GM10266 (cell line): ENCODE measurements around the gene INAVA.

ENCODE experiments used
- DNase-seq: peaks from one replicate; pipeline ENCODE4 v3.0.0; 2012; ENCODE audit errors: extremely low spot score
- CTCF ChIP-seq: IDR thresholded peaks from 2 replicates; pipeline ENCODE4 v1.5.1; 2012; ENCODE audit warnings: mild to moderate bottlenecking, low read depth; ENCODE audit not compliant: control insufficient read depth, insufficient read depth; ENCODE audit errors: missing control alignments

Gene INAVA

GRCh38 chr1:200912737-200913407 is 18.2 kb downstream of the INAVA start:
- no peak for DNase-seq
- no peak for TF ChIP-seq CTCF

- TF ChIP-seq CTCF: peak; percentile 8
- peak; percentile 24 for DNase-seq
Measured at GRCh38 chr1:200916152-200916551, 21.5 kb downstream of the INAVA start.

GRCh38 chr1:200916681-200917080 is 22.0 kb downstream of the INAVA start:
- no peak for TF ChIP-seq CTCF

GRCh38 chr1:200917291-200917817 is 22.7 kb downstream of the INAVA start:
- no peak for TF ChIP-seq CTCF
- peak; percentile 12 for DNase-seq

More at GRCh38 chr1:200916681-200917080, 22.0 kb downstream of the INAVA start:
- peak; percentile 11 for DNase-seq

- no peak for TF ChIP-seq CTCF
Measured at GRCh38 chr1:200918006-200918405, 23.3 kb downstream of the INAVA start.

GRCh38 chr1:200919386-200919785 is 24.7 kb downstream of the INAVA start:
- TF ChIP-seq CTCF: no peak
- DNase-seq: no peak

More at GRCh38 chr1:200918006-200918405, 23.3 kb downstream of the INAVA start:
- no peak for DNase-seq

GRCh38 chr1:200921571-200922110 is 26.9 kb downstream of the INAVA start:
- TF ChIP-seq CTCF: no peak
- DNase-seq: no peak
